ENCODE data around the gene PLEKHG3. TPM values are rescaled to one million over a fixed set of nuclear protein-coding genes. Genes with fewer than 3 reads are reported as not detected.

Gene PLEKHG3
- total and polyA plus RNA-seq, 12 donors: 2.7 to 11.7 (median 8.9) TPM

- Histone ChIP-seq H3K9me3 (replicated peaks in 1 of 3) (no peaks in the 10 kb centered on the region), H3K27me3 (no peaks in the 10 kb centered on the region), H3K4me1 (replicated peaks in 1 of 2) (no peaks in the 10 kb centered on the region), H3K4me3 (no peak overlapping the region), H3K36me3 (replicated peaks in 1 of 2) (no peaks in the 10 kb centered on the region), H3K27ac (peak overlapping the region in 1 of 5 donors; percentile 6)
- DNase-seq: peak in 1 of 7 donors; percentile 52
- intact Hi-C loops (cut with DNase I): no loop called here
- WGBS, 4 donors: 82 to 93% (median 86%) methylated on average over 5 of the region's 5 CpGs
- no peak for TF ChIP-seq POLR2A (IDR thresholded peaks at IDR 0.05)
Observed at GRCh38 chr14:64692189-64692985, 11.8 kb upstream of the PLEKHG3 start.

- Histone ChIP-seq H3K27ac (peak overlapping the region in 1 of 5 donors; percentile 6), H3K9me3 (replicated peaks in 1 of 3) (no peaks in the 10 kb centered on the region), H3K27me3 (no peaks in the 10 kb centered on the region), H3K36me3 (replicated peaks in 1 of 2) (no peaks in the 10 kb centered on the region), H3K4me1 (replicated peaks in 1 of 2) (no peaks in the 10 kb centered on the region), H3K4me3 (no peak overlapping the region)
- 50 to 73% (median 69%) methylated on average over 4 to 5 of the region's 5 CpGs for WGBS, 4 donors
- intact Hi-C loops (cut with DNase I): no loop called here
- TF ChIP-seq CTCF (IDR thresholded peaks at IDR 0.05): no peak
- no peak for TF ChIP-seq POLR2A (IDR thresholded peaks at IDR 0.05)
- peak in 1 of 7 donors; percentile 38 for DNase-seq
Observed at GRCh38 chr14:64692986-64693809, 11.0 kb upstream of the PLEKHG3 start.

- no peak for DNase-seq
- Histone ChIP-seq H3K36me3 (replicated peaks in 1 of 2) (no peaks in the 10 kb centered on the region), H3K27me3 (no peaks in the 10 kb centered on the region), H3K4me1 (replicated peaks in 1 of 2) (no peaks in the 10 kb centered on the region), H3K9me3 (replicated peaks in 1 of 3) (no peaks in the 10 kb centered on the region), H3K4me3 (no peak overlapping the region), H3K27ac (no peak overlapping the region)
- intact Hi-C loops (cut with DNase I): no loop called here
- 58 to 76% (median 63%) methylated on average over 2 of the region's 2 CpGs for WGBS, 4 donors
- no peak for TF ChIP-seq CTCF (IDR thresholded peaks at IDR 0.05)
- no peak for TF ChIP-seq POLR2A (IDR thresholded peaks at IDR 0.05)
Observed at GRCh38 chr14:64693810-64694165, 10.4 kb upstream of the PLEKHG3 start.

- H3K4me1 ChIP-seq (replicated peaks in 1 of 2): no peaks in the 10 kb centered on the region
- intact Hi-C loops (cut with DNase I): no loop called here
- no peaks in the 10 kb centered on the region for H3K9me3 ChIP-seq (replicated peaks in 1 of 3)
- TF ChIP-seq CTCF (IDR thresholded peaks at IDR 0.05) (no peak), POLR2A (IDR thresholded peaks at IDR 0.05) (no peak)
- no peak for DNase-seq
- WGBS, 4 donors: 69 to 84% (median 74%) methylated on average over 2 of the region's 2 CpGs
- H3K4me3 ChIP-seq: no peak overlapping the region
- H3K27ac ChIP-seq: no peak overlapping the region
- H3K36me3 ChIP-seq (replicated peaks in 1 of 2): no peaks in the 10 kb centered on the region
- no peaks in the 10 kb centered on the region for H3K27me3 ChIP-seq
Observed at GRCh38 chr14:64695071-64695470, 9.2 kb upstream of the PLEKHG3 start.
